Uterus (tissue), 4 donors: Measurements from ENCODE around the gene YWHAQ. TPM values are rescaled to one million over a fixed set of nuclear protein-coding genes. Genes with fewer than 3 reads are reported as not detected.

Experiments used
- DNase-seq, 2 donors: peaks; one replicate each; pipeline ENCODE4 v3.0.0-alpha.2; 2019 to 2020
- H3K27ac ChIP-seq, 2 donors: fragments of 200-600 bp; sonication (generic); 1 replicate in 1 of 2; 2 replicates in 1 of 2; pipeline ENCODE4 v1.5.1; 2016 to 2018
- H3K27me3 ChIP-seq, 2 donors: fragments of 200-600 bp; sonication (generic); one replicate each; pipeline ENCODE4 v1.5.1; 2018 to 2019; ENCODE audit warnings: control low read depth in 1 of 2
- H3K36me3 ChIP-seq, 2 donors: fragments of 200-600 bp; sonication (generic); one replicate each; pipeline ENCODE4 v1.5.1; 2019; ENCODE audit warnings: control low read depth in 1 of 2
- H3K4me1 ChIP-seq, 2 donors: fragments of 200-600 bp; sonication (generic); one replicate each; pipeline ENCODE4 v1.5.1; 2018 to 2019; ENCODE audit warnings: control low read depth in 1 of 2
- H3K4me3 ChIP-seq, 2 donors: fragments of 200-600 bp; sonication (generic); 1 replicate in 1 of 2; 2 replicates in 1 of 2; pipeline ENCODE4 v1.5.1; 2018 to 2019; ENCODE audit warnings: mild to moderate bottlenecking in 1 of 2
- H3K9me3 ChIP-seq, 2 donors: fragments of 200-600 bp; sonication (generic); one replicate each; pipeline ENCODE4 v1.5.1; 2019; ENCODE audit warnings: control low read depth in 1 of 2
- POLR2A ChIP-seq, 2 donors: fragments of 450-650 bp; IDR thresholded peaks; one replicate each; pipeline ENCODE4 v1.6.1; 2016; ENCODE audit warnings: antibody characterized with exemption in 2 of 2, mild to moderate bottlenecking in 1 of 2, moderate library complexity in 1 of 2
- intact Hi-C: fragments of 100-400 bp; cut with DNase I; formaldehyde crosslinking; loops from one replicate; pipeline ENCODE4 v1.15.1; 2023; ENCODE audit warnings: low total_unique reads
- small RNA-seq: library from RNA; depleted of rRNA; stranded (forward); fragments of <200 nt; gene quantifications from one replicate; pipeline ENCODE3, GENCODE V24; 2016
- total RNA-seq, 4 donors: library from RNA; depleted of rRNA in 3 of 4; stranded (reverse); fragments of >200 nt in 3 of 4; gene quantifications; one replicate each; pipeline versions ENCODE4 v1.1.0 to v1.2.4, GENCODE V29; 2014 to 2023
- TF ChIP-seq, protein P1 (sequence below), 4 experiments: fragments of 200-600 bp in 2 of 4; fragments of 450-650 bp in 2 of 4; sonication (generic) in 2 of 4; IDR thresholded peaks; one replicate each; pipeline ENCODE4 v1.5.1; 2016 to 2019; ENCODE audit warnings: antibody characterized with exemption in 4 of 4, mild to moderate bottlenecking in 2 of 4, moderate library complexity in 1 of 4
- donor health status: DM: yes; HTN: yes; CAD: no.

Gene YWHAQ
- total RNA-seq, 4 donors from 2014 or later, result 155 to 275 (median 254) TPM

DNA sequence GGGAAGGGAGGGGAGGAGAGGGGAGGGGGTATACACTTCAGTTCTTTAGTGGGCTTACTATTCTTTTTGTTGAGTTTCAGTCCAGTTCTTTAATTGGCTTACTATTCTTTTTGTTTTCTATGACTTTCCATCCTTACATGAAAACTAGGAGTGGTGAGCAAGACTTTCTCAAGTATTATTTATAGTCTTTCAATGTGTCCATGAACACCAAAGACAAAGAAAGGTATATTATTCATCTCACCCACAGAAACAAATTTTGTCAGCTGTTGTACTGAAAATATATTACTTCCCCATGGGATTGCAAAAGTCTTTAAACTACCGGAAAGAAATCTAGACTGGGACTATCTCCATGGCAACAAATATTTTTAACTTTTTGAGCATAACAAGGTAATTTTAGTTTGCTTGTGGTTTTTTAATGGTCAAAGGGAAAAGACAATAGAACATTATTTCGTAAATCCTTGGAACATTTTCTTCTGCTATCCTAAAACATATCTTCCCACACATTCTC lies 92.7 kb downstream of the YWHAQ start:
- H3K36me3 ChIP-seq, result no peaks in the 10 kb centered on the region
- peak overlapping the region; percentile 69 to 70 for H3K27ac ChIP-seq
- H3K4me3 ChIP-seq, result no peak overlapping the region
- no peaks in the 10 kb centered on the region for H3K27me3 ChIP-seq
- no peak for DNase-seq
- peaks cover 0 to 4% of the 10 kb centered on the region in 2 donors for H3K4me1 ChIP-seq
- H3K9me3 ChIP-seq, result no peaks in the 10 kb centered on the region
- intact Hi-C loops, result no loop called here
- TF ChIP-seq, protein P1, sequence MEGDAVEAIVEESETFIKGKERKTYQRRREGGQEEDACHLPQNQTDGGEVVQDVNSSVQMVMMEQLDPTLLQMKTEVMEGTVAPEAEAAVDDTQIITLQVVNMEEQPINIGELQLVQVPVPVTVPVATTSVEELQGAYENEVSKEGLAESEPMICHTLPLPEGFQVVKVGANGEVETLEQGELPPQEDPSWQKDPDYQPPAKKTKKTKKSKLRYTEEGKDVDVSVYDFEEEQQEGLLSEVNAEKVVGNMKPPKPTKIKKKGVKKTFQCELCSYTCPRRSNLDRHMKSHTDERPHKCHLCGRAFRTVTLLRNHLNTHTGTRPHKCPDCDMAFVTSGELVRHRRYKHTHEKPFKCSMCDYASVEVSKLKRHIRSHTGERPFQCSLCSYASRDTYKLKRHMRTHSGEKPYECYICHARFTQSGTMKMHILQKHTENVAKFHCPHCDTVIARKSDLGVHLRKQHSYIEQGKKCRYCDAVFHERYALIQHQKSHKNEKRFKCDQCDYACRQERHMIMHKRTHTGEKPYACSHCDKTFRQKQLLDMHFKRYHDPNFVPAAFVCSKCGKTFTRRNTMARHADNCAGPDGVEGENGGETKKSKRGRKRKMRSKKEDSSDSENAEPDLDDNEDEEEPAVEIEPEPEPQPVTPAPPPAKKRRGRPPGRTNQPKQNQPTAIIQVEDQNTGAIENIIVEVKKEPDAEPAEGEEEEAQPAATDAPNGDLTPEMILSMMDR (IDR thresholded peaks at IDR 0.05), result no peak
- no peak for TF ChIP-seq POLR2A (IDR thresholded peaks at IDR 0.05)

DNA sequence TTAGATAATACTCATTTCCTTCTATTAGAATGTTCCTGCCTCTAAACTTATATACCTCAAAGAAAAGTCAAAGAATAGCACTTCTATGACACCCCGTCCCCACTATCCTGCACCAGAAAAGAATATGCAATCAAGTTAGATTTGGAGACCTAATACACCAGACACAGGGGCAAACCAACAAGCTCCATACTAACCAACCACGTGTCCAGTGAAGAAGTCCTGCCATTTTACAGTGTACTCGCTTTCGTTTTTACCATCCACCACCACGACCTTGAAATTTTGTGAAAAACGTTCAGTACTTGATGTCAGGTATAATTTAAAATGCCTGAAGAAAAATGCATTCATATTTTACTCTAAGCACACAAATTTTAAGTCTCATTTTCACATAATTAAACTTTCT lies 94.3 kb downstream of the YWHAQ start:
- TF ChIP-seq POLR2A (IDR thresholded peaks at IDR 0.05), result no peak
- TF ChIP-seq, protein P1 (IDR thresholded peaks at IDR 0.05), result no peak
- Histone ChIP-seq H3K9me3 (no peaks in the 10 kb centered on the region), H3K4me1 (peaks cover 0 to 4% of the 10 kb centered on the region in 2 donors), H3K4me3 (no peak overlapping the region), H3K27me3 (no peaks in the 10 kb centered on the region), H3K27ac (no peak overlapping the region), H3K36me3 (no peaks in the 10 kb centered on the region)
- no peak for DNase-seq
- intact Hi-C loops, result no loop called here

DNA sequence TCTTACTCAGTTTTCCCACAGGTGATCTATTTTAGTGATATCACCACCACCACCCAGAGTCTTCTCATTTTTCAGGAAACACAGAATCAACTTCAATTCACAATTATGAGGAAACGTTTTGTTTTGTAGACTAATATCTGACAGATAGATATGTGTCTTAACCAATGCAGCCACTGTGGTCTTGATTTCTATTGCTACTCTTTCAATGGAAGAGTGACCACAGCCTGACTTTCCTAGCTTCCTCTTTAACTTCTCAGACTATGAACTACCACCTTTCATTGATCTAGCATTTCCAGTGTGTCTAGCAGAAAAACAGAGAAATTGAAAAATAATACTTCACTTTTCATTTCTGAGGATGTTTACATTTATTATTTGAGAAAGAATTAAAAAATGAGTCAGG lies 95.6 kb downstream of the YWHAQ start:
- H3K4me3 ChIP-seq, result no peak overlapping the region
- TF ChIP-seq, protein P1 (IDR thresholded peaks at IDR 0.05), result no peak
- TF ChIP-seq POLR2A (IDR thresholded peaks at IDR 0.05), result no peak
- no peaks in the 10 kb centered on the region for H3K9me3 ChIP-seq
- no peaks in the 10 kb centered on the region for H3K27me3 ChIP-seq
- intact Hi-C loops, result no loop called here
- peaks cover 0 to 4% of the 10 kb centered on the region in 2 donors for H3K4me1 ChIP-seq
- H3K36me3 ChIP-seq, result no peaks in the 10 kb centered on the region
- H3K27ac ChIP-seq, result no peak overlapping the region
- no peak for DNase-seq

Small RNA genes within 50 kb of the gene (small RNA-seq; reads per million reads assigned to genes)
- not detected for gene RF00019

Other genes with a start within 250 kb of the YWHAQ start
- 100 to 1,000 TPM in 1 of 4 donors, 10 to 100 TPM in 3; 32.0 to 106 (median 45.1) TPM for gene ITGB1BP1, start 207.5 kb downstream of the YWHAQ start, total RNA-seq
- gene CPSF3, start 207.3 kb downstream of the YWHAQ start, total RNA-seq, result 10 to 100 TPM in 3 of 4 donors, 1 to 10 TPM in 1; 7.2 to 45.2 (median 30.3) TPM
- 10 to 100 TPM; 32.4 to 59.1 (median 38.1) TPM for gene IAH1, start 156.4 kb downstream of the YWHAQ start, total RNA-seq
- gene ADAM17, start 75.2 kb downstream of the YWHAQ start, total RNA-seq, result 10 to 100 TPM in 3 of 4 donors, 1 to 10 TPM in 1; 7.7 to 47.0 (median 27.7) TPM
- gene TAF1B, start 212.5 kb upstream of the YWHAQ start, total RNA-seq, result 10 to 100 TPM in 2 of 4 donors, 1 to 10 TPM in 2; 5.1 to 53.6 (median 19.0) TPM